ENCODE results near the gene FAM234B.
"Not testable (repeated sequence)": the region's sequence is repeated elsewhere in the genome, so short reads cannot be mapped to it uniquely, and the experiment has no call there.

Gene FAM234B

DNA sequence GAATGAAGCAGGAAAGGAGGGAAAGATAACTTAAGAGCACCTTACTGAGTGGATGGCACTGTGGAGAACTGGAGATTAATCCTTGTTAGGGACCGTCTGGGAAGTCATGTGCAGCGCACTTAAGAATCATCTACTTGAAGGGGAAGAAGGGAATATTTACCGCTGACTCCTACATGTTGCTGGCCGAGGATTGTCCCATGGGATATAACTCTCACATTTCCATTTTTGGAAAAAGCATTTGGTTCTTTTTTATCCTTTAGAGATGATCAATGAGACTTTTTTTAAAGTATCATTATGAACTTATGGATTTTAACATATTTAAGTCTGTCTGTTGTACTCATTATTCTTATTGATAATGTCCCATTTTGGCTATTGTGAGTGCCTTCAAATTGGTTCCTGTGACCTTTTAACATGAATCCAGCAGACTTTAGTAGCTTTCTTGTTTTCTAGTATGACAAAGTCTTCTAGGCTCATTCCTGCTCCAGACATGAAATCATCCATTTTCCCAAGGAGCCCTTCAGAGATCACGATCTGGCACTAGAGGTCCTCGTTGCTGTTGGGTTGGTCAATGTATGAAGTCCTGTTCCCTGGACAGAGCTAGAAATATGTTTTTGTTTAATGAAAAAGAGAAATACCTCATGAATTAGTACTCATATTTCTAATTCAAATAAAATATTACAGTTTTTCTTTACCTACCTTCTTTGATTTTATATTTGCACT lies 20.2 kb upstream of the FAM234B start:
- no peak for DNase-seq (ENCODE audit: low read depth in 3 of 3)

DNA sequence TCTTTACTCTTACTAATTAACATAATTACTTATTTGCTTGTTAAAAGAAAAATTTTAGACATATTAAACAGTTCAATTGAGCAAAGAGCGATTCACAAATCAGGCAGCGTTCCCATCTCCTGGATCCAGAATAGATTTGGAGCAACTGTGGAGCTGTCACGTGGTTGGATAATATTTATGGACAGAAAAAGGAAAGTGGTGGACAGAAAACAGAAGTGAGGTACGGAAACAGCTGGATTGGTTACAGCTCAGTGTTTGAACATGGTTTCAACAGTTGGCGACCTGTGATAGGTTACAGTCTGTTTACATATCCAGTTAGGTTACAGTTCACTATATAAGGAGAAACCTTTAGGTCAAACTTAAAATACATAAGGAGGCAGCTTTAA lies 19.7 kb upstream of the FAM234B start:
- DNase-seq (ENCODE audit: low read depth in 3 of 3), result no peak

- DNase-seq (ENCODE audit: low read depth in 3 of 3), result no peak
These were observed 17.9 kb upstream of the FAM234B start for GRCh38 chr12:13026286-13026685.

DNA sequence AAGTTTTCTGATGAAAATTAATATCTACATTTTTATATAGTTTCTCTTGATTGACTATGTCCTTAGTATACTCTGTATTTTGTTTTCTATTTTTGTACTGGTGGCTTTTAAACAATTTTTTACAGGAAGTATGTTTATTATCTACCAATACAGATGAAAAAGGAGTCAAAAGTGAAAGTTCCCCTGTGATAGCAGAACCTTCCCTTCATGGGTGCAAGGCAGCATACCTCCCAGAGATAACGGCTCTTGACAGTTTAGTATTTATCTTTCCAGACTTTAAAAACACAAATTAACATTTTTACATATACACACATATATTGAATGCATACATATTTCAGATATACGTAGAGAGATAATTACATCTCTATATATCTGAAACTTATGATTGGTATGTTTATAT lies 17.1 kb upstream of the FAM234B start:
- no peak for DNase-seq (ENCODE audit: low read depth in 3 of 3)

DNA sequence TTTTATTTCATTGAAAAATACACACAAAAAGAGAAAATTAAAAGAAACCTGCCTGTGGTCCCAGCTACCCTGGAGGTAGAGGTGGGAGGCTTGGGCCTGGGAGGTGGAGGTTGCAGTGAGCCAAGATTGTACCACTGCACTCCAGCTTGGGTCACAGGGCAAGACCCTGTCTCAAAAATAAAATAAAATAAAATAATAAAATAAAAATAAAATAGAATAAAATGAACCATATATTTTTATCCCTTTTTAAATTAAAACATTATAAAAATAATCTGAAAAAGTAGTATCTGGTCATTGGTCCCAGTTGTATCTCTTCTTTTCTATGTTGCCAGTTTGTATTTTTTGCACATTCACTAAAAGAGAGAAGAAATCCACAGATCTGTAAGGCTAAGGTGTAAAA lies 16.7 kb upstream of the FAM234B start:
- DNase-seq (ENCODE audit: low read depth in 3 of 3), result no peak

DNA sequence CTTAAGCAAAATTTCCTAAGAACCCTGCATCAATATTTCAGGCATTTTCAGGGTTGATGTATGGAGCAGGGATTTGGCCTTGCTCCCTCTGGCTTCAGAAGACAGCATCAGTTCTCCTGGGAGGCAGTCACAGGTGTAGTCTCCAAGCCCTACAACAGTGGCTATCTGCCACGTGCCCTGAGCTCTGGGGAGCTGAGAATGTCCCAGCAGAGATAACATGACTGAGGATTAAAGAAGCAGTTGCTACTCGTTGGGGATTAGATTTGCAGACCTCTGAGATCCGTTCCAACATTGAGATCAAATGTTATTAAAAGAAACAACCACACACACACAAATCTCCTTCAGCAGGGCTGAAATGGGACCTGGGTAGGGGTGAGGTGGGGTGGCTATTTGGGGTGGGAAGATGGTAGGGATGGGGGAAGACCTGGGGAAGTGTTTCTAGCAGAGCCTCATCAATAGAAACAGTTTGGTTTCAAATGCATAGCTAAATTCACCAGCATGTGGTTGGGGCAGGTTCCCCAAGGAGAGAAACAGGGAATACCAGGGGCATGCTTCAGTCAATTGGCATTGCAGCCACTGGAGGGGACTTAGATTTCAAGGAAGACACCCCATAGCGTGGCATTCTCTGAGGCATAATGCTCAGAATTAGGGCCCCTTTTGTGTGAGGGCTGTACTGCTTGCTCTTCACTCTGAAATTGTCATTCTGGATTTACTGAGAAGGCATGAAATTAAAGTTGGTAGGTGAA lies 15.2 kb upstream of the FAM234B start:
- no peak for DNase-seq (ENCODE audit: low read depth in 3 of 3)

- no peak for DNase-seq (ENCODE audit: low read depth in 3 of 3)
These were observed 13.5 kb upstream of the FAM234B start for GRCh38 chr12:13030541-13031291.

DNA sequence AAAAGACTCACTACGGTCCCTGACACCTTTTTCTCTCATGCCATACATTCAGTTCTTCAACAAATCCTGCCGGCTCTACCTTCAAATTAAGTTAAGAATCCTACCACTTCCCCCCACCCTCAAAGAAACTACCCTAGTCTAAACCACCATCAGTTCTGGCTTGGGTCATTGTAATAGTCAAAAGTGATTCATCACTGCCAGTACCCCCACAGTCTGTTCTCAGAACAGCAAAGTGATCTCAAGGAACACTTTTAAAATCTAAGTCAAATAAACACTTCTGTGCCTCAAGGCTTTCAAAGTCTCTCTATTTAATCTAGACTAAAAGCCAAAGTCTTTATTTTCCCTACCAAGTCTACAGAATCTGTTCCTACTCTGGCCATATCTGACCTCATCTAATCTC lies 12.0 kb upstream of the FAM234B start:
- DNase-seq (ENCODE audit: low read depth in 3 of 3), result no peak

DNA sequence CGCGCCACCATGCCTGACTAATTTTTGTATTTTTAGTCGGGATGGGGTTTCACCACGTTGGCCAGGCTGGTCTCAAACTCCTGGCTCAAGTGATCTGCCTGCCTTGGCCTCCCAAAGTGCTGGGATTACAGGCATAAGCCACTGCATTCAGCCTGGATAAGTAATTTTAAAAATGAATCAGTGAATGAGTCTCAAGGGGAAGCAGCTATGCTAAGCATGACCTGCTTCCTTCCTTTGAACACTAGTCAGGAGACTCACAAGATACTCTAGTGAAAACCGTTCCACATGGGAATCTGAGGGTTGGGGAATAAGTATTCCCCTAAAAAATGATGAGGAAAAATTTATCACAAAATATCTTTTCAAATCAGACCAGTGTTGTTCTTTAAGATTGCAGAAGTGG lies 10.7 kb upstream of the FAM234B start:
- no peak for DNase-seq (ENCODE audit: low read depth in 3 of 3)

DNA sequence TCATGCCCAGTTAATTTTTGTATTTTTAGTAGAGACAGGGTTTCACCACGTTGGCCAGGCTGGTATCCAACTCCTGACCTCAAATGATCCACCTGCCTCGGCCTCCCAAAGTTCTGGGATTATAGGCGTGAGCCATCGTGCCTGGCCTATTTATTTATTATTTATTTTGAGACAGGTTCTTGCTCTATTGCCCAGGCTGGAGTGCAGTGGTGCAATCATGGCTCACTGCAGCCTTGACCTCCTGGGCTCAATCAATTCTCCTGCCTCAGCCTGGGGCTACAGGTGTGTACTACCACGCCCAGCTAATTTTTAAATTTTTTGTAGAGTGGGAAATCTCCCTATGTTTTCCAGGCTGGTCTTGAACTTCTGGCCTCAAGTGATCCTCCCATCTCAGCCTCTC lies 8.8 kb upstream of the FAM234B start:
- not testable (repeated sequence) for DNase-seq (ENCODE audit: low read depth in 3 of 3)

DNA sequence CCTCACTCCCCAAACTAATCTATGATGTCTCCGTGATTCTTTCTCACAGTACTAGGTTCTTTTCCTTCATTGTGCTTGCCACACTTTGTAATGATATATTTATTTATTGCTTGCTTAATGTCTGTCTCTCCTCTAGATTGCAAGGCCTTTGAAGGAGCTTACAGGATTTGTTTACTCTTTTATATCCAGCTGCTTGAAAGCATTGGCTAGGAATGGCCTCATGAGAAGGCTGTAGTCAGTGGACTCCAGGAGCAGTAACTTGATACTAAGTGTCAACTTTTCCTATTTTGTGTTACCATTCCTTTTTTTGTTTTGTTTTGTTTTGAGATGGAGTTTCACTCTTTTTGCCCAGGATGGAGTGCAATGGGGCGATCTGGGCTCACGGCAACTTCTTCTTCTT lies 7.3 kb upstream of the FAM234B start:
- no peak for DNase-seq (ENCODE audit: low read depth in 3 of 3)

DNA sequence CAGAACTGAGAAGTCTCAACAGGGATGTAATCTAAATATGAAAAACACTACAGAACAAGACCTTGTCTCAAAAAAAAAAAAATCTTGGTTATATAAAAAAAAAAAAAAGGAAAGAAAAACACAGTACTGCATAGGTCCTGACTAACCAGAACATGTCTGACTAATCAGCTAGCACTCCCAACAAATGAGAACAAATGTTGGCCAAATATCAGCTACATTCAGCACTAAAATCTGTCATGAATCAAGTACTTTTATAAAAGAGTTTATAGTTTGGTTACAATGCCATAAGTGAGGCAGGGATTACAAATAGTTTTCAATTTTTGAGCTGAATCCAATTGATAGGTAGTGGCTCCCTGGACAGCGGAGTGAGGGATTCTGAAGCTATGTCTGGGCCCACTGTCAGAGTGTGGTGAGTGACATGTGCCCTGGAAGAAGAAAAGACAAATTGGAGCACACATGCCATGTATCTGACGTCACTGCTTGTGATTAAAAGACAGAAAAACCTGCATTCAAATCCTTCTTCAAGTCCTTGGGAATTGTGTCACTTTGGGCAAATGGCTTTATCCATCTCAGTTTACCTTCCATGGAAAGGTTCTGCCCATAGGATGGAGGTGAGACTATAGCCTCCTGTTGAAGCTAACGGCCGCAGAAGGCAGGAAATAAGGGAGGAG lies 5.6 kb upstream of the FAM234B start:
- no peak for DNase-seq (ENCODE audit: low read depth in 3 of 3)

- DNase-seq (ENCODE audit: low read depth in 3 of 3), result no peak
These were observed 4.7 kb upstream of the FAM234B start for GRCh38 chr12:13039328-13039956.

DNA sequence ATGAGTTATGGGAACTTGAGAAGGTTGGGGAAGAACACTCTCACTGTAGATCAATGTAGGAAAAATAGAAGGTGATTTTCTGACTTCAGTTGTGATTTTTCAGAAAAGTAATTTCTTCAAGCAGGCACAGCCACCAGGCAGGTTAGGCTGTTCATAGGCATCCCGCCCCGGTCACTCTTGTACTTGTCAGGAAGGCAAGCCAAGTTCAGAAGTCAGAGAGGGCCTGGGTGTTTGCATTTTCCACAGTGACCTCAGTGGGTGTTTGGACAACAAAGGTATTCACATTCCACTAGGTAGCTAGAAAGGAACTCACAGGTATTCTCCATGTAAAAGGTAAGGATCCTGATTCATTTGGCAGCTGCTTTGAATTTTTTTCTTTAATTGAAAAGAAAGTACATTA lies 3.0 kb upstream of the FAM234B start:
- DNase-seq (ENCODE audit: low read depth in 3 of 3), result no peak

- no peak for DNase-seq (ENCODE audit: low read depth in 3 of 3)
These were observed 1.4 kb upstream of the FAM234B start for GRCh38 chr12:13042666-13043230.

GRCh38 chr12:13044906-13045299 lies 722 bp downstream of the FAM234B start:
- no peak for DNase-seq (ENCODE audit: low read depth in 3 of 3)

DNA sequence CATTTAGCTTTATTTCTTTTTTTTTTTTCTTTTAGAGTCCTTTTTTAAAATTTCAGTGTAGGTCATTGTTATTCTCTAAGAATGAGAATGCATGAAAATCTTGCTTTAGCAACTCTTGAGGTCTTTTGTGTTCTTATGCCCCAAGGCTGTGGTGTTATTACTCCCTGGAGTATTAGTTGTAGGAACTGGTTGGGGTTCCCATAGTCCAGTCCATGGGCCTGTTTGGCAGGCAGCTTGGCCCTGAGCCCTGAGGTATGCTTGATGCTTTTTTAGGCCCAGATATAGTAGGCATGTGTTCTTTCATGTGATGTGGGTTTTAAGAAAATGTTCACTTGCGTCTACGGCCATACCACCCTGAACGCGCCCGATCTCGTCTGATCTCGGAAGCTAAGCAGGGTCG lies 1.6 kb downstream of the FAM234B start:
- no peak for DNase-seq (ENCODE audit: low read depth in 3 of 3)

DNA sequence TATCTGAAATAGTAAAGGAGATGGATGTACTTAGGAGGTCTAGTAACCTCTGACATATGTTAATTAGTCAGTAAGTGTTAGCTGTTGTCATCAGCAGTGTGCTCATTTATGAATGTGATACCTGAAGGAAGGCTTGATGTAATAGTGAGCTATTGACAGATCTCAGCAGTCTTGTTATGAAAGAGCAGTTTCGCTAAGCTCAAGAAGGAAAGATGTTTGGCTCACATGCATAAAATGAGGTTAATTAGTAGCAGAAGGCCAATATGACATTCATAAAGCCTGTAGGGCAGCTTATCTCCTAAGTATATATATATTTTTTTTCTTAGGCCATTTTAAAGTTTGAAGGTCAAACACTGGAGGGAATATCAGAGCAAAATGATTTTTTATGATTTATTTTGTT lies 2.8 kb downstream of the FAM234B start:
- DNase-seq (ENCODE audit: low read depth in 3 of 3), result no peak

GRCh38 chr12:13049816-13050215 lies 5.6 kb downstream of the FAM234B start:
- DNase-seq (ENCODE audit: low read depth in 3 of 3), result no peak

GRCh38 chr12:13052421-13052820 lies 8.2 kb downstream of the FAM234B start:
- DNase-seq (ENCODE audit: low read depth in 3 of 3), result no peak

- DNase-seq (ENCODE audit: low read depth in 3 of 3), result not testable (repeated sequence)
These were observed 9.4 kb downstream of the FAM234B start for GRCh38 chr12:13053617-13054016.
